HG02623 (cell line): ENCODE measurements around the gene LACTB.
A peak's percentile ranks its signal among the peaks of the same experiment; 100 is the strongest.

Experiments used
- ATAC-seq: cut with Tn5 transposase; IDR thresholded peaks from one replicate; pipeline ENCODE4 v1.9.1; 2021; ENCODE audit warnings: moderate library complexity; ENCODE audit not compliant: unreplicated experiment

Gene LACTB, protein sequence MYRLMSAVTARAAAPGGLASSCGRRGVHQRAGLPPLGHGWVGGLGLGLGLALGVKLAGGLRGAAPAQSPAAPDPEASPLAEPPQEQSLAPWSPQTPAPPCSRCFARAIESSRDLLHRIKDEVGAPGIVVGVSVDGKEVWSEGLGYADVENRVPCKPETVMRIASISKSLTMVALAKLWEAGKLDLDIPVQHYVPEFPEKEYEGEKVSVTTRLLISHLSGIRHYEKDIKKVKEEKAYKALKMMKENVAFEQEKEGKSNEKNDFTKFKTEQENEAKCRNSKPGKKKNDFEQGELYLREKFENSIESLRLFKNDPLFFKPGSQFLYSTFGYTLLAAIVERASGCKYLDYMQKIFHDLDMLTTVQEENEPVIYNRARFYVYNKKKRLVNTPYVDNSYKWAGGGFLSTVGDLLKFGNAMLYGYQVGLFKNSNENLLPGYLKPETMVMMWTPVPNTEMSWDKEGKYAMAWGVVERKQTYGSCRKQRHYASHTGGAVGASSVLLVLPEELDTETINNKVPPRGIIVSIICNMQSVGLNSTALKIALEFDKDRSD

GRCh38 chr15:63121382-63122001 lies at the start of gene LACTB:
Gene LACTB (plus strand): TSS chr15:63121861. CDS start chr15:63121872, 11 bp downstream.
- peak; percentile 60 for ATAC-seq

- no peak for ATAC-seq
Observed at GRCh38 chr15:63072023-63072650, 49.5 kb upstream of the LACTB start.

- no peak for ATAC-seq
Observed at GRCh38 chr15:63072809-63073277, 48.8 kb upstream of the LACTB start.

GRCh38 chr15:63073497-63074172 lies 48.0 kb upstream of the LACTB start:
- ATAC-seq: no peak

DNA sequence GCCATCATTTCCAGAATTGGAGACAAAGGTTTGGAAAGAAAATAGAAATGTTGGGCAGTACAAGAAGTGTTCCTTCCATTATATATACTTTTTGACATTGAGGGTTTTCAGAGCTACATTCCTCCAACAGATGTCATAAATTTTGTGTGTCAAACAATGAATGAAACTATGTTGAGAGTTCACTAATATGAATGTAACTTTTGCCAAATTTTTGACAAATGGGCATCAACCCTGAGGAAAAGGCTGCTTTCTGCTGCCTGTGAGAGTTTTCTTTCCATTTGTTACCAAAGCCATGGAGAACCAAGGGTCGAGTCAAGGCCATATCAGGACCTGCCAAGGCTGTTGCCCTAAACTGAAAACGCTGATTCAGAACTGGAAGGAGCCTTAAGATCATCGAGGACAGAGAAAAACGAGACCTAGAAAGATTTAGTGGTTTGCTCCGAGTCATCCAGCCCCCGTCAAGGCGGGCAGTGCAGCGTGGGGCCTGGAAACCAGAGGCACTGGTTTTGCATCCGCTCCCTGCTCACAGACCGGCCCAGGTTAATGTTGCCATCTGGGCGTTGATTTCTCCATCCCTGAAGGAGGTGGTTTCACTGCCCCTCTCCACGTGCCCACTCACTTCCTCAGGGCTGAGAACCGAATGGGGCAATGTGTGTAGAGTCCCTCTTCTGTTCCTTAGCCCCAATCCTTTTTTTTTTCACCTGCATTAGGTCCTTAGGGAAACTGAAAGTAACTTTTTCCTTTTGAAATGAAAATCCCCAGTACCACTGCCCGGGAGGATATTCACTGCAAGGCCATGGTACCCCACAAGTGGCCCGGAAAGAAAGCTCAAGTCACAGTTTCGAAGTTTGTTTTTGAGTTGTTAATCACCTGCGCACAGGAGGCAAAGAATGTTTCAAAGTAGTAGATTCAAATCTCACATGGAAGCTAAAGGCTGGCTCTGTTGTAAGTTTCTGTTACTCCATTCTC lies 46.4 kb upstream of the LACTB start:
- ATAC-seq: no peak

DNA sequence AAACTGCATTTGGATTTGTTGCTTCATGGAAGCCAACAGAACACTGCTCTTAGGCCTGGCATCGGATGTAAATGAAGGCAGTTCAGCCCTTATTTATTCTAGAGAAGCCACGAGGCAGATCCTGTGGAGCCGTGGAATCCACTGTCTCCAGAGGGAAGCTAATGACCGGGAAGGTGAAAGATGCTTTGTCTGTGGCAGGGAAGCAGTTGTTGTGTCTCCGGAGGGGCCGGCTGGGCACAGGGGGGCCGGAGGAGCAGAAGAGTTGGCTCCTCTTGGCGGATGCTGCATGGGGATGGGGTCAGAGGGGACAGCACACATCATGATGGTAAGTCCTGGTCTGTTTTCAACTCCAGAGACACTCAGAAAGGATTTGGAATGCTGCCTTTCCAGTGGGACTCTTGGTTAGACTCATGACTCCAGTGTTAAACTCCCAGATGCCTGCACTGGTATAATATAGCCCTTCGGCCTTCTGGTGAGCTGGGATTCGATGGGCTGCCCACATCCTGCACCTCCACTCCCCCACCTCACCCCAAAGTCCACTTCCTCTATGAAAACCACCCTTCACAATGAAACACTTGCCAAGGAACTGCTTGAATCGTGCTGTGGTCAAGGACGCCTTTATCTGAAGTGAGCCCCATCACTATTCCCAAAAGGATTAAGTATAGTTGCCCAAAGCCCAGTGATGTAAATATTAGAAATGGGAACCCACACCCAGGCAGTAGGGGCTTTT lies 45.5 kb upstream of the LACTB start:
- ATAC-seq: no peak

- no peak for ATAC-seq
Observed at GRCh38 chr15:63076714-63077046, 45.0 kb upstream of the LACTB start.

DNA sequence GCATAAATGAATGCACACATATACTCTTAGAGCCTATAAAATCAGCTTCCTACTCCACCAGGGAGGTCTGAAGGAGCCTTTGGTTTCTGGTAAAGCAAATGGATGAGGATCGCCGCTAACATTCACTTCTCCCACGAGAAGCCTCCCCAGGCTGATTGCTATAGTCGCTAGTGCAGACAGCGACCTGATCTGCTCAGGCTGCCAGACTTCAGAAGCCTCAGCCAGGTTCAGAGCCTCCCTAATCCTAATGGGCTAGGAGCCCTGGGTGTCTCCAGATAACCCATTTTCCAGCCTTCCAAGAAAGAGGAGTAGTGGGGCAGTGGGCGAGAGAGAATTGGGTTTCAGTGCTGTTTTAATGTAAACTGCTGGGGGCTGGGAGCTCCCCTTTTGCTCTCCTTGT lies 43.7 kb upstream of the LACTB start:
- ATAC-seq: no peak

GRCh38 chr15:63079947-63080626 lies 41.6 kb upstream of the LACTB start:
- ATAC-seq: no peak

GRCh38 chr15:63080634-63081250 lies 40.9 kb upstream of the LACTB start:
- no peak for ATAC-seq

DNA sequence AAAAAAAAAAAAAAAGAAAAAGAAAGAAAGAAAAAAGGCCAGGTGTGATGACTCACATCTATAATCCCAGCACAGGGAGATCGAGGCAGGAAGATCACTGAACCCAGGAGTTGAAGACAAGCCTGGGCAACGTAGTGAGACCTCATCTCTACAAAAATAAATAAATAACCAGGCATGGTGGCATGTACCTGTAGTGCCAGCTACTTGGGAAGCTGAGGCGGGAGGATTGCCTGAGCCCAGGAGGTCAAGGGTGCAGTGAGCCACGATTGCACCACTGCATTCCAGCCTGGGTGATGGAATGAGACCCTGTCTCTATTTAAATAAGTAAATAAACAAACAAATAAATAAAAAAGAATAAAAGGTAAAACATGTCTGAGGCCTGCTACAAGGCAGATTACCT lies 39.3 kb upstream of the LACTB start:
- no peak for ATAC-seq

DNA sequence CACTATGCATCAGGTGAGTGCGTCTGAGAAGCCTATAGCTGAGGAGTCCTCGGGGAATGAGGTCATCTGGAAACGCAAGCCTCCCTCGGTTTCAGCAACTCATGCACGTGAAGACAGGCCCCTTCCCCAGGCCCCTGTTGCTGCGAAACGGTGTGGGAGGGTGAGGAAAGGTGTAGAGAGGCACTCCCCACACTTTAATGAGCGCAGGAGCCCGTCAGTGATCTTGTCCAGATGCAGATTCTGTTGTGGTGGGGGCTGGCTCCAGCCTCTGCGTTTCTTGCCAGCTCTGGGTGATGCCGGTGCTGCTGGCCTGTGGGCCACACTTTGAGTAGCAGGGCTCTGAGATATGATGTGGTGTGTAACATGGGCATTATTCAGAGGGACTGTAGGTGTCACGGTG lies 38.6 kb upstream of the LACTB start:
- no peak for ATAC-seq

DNA sequence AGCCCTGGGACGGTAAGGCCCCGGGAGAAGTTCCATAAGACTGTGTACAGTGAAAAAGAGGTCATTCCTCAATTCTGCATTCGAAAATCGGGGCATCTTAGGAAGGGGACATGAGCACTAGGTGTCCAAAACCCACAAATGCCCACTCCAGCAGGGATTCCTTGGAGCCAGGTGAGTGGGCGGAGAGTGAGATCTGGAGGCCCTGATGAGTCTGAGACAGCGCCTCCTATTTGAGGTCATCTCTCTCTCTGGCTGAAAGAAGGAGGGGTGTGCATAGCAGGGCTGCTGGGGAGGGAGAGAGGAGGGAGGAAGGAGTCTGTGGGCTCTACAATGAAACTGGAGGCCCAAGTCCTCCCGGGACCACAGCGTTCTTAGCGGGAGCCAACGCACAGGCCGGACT lies 38.1 kb upstream of the LACTB start:
- no peak for ATAC-seq

GRCh38 chr15:63084806-63085205 lies 36.9 kb upstream of the LACTB start:
- ATAC-seq: no peak

DNA sequence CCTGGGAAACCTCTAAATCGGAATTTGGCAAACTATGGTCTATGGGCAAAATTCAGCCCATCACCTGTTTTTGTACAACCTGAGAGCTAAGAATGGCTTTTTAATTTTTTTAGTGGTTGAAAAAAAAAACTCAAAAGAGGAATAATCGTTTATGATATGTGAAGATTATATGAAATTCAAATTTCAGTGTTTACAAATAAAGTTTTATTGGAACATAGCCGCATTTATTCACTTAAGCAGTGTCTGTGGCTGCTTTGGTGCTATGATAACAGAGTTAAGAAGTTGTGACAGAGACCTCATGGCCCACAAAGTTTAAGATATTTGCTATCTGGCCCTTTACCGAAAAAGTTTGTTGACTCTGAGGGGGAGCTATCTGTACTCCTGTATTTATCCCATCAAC lies 36.4 kb upstream of the LACTB start:
- ATAC-seq: no peak

DNA sequence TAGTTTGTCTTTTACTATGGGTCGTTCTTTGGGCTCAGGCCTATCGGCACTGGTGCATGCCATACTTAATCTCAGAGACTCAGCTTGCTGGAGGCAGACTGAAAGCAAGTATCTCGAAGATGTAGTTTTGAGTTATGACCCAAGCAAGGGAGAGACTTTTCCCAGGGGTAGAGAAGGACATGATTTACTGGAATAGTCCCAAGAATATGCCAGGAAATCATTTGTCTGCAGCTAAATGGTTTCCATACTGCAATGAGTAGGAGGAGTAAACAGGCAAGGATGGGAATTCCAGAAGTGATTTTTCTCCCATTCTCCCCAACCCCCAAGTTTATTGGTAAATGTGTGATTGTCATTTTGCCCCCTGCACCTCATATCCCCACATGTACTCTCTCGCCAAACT lies 35.4 kb upstream of the LACTB start:
- no peak for ATAC-seq

DNA sequence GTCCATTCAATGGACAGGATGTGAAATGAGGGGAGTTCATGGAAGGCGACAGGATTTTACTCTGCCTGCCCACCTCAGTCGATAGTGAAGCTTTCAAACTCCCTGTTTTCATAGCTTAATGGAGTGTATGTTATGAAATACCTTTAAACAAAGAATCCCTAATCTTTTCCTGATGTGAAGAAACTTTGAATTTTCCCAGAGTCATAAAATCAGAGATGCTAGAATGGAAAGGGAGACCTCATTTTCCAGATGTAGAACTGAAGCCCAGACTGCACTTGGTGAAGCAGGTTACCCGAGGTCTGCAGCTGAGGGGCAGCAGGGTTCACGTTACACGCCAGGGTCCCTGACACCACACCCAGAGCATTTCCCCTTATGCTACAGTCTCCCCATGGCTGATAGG lies 34.7 kb upstream of the LACTB start:
- ATAC-seq: no peak

DNA sequence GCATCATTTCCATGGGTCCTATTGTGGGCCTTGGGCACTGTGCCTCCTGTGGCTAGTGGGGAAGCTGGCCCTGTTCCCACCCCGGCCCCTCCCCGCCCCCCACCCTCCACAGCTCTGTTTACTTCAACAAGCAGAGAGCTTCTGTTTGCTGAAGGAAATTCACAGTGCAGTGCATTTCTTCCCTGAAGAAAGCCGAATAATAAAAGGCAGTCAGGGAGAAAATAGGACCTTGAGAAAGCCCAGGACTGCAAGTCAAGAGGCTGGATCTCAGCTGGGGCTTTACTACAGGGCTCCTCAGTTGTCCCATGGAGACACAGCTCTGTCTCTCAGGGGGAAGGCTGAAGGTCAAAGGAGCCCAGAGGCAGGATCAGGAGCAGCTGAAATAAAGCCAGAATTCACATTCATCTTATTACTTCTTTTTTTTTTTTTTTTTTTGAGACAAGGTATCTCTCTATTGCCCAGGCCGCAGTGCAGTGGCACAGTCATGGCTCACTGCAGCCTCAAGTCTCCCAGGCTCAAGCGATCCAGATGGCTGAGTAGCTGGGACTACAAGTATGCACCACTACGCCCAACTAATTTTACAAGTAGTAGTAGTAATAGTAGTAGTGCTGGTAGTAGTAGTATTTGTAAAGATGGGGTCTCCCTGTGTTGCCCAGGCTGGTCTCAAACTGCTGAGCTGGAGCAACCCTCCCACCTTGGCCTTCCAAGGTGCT lies 33.0 kb upstream of the LACTB start:
- no peak for ATAC-seq
